Cortex of kidney (tissue), 1 donor: Measurements from ENCODE around the gene TMEM62.
"Not testable (repeated sequence)": the region's sequence is repeated elsewhere in the genome, so short reads cannot be mapped to it uniquely, and the experiment has no call there.

ENCODE experiments used
- DNase-seq: peaks from one replicate; lab custom pipeline; 2025; lab: John Stamatoyannopoulos, UW

Gene TMEM62

DNA sequence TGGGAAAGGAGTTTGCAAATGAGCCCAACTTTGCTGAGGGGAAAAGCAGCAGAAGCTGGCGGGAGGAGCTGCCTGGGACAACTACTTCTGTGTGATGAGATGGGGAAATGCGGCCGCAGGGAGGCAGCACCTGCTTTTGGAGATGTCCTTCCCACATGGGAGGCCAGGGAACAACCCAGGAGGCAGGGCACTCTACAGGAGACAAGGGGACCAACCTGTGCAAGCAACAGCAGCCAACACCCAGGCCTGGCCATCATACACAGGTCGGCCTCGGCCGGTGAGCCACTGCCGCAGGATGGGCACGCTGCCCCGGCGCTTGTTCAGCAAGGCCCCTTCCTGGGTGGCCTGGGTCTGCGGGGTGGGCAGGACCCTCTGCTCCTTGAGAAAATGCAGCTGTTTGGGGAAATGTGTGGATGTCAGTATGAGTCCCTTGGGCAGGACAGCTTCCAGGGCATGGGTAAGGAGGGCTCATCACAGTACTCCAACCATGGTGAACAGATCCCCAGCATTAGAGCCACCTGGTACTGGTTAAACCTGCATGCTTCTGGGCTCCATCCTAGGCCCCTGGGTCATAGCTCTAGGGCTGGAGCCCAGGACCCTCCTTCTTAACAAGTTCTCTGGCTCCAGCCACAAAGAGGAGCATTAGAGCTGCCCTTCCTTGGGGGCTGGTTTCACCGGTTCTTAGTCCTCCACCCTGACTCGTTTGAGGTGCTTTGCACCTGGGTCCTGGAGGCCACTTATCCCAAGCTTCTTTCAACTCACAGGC is 75.9 kb downstream of the TMEM62 start:
- DNase-seq, result no peak

DNA sequence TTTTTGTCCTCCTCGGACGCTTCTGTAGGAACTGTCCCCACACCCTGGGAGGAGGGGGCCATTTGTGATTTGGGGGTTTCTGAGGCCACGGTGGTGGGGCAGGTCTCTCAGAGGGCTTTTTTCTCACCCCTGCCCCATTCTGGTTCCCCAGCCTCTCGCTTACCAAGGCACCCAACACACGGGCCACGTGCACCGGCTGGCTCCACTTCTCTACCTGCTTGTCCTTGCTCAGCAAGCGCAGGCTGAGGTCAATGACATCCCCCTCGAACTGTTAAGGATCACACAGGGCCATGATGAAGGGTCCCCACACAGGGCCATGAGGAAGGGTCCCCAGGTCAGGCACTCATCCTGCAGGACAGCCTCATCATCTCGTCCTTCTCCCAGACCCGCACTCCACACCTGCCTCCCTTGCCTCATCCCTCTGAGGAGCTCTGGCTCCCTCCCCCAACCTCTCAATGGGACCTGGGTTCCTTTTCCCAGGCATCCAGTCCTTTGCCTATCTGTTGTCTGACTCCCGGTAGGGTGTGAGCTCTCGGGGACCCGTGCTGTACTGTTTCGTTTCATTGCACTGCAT is 76.9 kb downstream of the TMEM62 start:
- no peak for DNase-seq

DNA sequence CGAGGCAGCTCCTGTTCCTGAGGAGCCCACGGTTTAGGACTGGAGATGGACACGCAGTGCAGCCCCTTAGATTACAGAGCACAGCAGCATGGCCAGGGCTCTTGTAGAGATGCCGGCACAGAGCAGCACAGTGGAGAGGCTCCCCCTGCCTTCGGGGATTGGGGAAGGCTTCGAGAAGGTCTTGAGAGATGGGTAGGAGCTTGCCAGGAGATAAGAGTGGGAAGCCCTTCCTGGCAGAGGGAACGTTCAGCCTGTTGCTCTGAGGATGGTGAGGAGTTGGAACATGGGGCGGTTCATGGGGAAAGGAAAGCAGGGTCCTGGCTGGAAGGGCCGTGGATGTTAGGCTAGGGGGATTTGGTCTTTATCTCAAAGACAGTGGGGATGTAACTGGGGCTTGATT is 77.4 kb downstream of the TMEM62 start:
- no peak for DNase-seq

DNA sequence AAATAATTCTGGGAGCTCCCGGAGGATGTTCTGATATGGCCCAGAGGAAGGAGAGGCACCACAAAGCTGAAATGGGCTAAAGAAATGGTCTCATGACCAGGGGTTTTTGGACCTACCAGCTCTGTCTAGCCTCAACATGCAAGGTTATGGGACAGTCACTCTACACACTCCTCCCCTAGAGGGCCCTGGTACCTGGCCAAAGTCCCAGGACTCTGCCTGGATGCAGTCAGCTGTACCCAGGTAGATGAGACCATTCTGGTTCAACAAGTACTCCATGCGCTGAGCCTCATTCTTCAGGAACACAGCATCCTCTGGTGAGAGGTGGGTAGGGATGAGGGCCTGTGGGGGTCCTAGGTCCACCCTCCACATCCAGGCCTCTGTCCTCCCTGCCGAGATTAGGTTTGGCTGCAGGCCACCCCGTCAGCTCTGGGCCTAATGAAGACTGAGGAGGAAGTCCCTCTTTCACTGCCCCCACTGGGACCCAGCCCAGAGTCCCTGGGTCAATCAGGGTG is 77.9 kb downstream of the TMEM62 start:
- DNase-seq, result no peak

DNA sequence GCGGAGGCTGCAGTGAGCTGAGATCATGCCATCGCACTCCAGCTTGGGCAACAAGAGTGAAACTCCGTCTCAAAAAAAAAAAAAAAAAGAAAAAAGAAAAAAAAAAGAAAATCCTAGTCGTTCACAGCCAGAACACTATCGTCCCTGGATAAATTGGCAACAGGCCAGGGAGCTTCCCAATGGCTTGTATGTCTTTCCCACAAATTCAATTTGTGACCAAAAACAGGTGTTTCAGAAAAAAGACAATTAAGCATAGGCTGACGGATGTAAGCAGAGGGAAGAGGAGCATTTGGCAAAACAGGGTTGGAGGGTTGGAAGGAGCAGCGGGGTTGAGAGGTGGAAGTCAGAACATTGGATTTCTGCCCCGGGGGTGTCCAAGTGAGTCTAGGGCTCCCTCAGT is 78.9 kb downstream of the TMEM62 start:
- DNase-seq, result no peak

DNA sequence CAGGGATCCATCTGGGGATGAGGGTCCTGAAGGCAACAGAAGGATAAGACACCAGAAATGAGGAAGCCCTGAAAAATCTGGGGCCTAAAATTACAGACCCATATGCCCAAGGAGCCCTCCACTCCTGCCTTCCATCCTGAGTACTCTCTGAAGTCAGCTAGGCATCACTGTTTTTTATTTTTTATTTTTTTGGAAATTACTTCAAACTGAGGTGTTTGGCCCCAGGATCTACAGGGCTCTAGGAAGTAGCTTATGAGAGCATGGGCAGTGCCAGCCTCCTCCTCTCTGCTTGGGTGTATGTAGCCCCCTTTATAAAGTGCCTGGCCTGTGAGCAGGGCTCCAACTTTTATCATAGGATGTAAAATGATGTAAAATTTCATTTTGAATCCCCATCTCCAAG is 79.6 kb downstream of the TMEM62 start:
- DNase-seq, result no peak

DNA sequence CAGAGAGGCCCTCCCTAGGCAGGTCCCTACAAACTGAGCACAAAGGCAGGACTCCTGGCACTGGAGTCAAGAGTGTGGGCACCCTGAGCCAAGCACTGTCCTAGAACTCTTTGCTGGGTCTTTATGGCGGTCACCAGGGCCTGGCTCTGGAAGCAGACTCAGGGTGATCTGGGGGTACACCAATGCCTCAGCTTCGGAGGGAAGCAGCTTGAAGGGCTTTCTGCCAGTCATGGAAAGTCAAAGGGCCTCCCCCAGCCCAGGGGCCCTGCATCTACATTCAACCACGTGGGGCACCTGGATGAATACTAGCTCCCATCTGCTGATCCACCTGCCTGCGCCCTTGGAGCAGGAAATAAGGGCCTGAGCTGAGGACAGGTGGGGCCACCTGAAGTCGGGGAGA is 80.1 kb downstream of the TMEM62 start:
- DNase-seq, result no peak

DNA sequence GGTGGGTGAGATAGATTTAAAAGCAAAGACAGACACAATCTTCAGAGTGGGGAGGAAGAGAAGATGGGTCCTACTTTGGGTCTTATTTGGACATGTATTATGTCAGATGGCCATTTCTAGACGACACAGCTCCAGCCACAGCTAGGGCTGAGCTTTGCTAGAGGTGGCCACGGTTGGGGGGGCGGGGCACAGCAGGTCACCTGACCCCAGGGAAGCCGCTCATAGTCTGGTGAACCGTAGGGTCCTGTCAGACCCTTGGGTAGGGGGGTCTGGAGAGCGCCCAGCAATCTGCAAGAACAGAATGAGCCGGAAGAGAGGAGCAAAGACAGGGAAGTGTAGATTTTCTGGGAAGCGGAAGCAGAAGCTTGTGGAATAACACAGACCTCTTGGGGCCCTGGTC is 80.8 kb downstream of the TMEM62 start:
- no peak for DNase-seq

DNA sequence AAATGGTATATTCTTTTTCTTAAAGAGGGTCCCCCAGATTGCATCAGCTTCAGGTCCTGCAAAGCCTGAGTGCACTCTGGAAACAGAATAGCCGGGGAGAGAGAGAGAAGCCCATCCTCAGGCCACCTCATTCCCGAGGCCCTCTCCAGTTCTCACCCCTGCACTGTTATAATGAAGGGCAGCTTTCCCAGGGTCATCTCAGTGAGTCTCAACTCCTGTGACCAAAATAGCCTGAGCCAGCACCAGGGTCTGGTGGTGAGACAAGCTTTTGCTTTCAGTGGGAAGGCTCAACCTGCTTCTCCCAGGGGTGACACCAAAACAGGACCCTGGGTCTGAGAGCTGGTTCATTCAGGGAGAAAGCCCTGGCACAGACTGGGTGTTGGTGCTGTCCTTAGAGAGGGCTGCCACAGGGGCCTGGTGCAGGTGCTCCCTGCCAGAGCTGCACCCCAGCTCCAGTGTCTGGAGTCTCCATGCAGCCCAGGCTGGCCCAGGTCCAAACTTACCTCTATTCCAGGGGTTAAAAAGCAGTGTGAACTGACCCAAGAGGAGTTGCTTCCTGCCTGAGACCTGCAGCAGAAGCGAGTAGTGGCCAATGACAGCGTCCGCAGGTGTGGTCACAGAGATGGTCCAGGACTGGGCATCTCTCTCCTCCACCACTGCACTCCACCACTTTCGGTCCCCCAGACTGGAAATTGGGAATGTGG is 81.4 kb downstream of the TMEM62 start:
- no peak for DNase-seq

DNA sequence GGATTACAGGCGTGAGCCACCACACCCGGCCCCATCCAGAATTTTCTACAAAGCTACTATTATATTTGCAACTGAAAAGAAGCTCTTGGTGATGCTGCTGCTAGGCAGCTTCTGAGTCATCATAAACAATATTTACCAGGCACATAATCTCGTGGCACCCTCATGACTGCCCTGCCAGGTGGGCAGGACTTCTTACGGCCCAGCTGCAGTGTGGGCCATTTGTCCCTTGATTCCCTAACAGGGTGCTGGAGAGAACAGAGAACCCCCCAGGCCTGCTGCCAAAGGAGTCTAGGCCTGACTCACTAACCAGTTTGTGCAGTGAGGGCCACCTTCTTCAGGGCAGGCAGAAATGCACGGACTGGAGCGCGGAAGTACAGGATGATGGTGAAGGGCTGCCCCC is 82.6 kb downstream of the TMEM62 start:
- DNase-seq, result no peak

DNA sequence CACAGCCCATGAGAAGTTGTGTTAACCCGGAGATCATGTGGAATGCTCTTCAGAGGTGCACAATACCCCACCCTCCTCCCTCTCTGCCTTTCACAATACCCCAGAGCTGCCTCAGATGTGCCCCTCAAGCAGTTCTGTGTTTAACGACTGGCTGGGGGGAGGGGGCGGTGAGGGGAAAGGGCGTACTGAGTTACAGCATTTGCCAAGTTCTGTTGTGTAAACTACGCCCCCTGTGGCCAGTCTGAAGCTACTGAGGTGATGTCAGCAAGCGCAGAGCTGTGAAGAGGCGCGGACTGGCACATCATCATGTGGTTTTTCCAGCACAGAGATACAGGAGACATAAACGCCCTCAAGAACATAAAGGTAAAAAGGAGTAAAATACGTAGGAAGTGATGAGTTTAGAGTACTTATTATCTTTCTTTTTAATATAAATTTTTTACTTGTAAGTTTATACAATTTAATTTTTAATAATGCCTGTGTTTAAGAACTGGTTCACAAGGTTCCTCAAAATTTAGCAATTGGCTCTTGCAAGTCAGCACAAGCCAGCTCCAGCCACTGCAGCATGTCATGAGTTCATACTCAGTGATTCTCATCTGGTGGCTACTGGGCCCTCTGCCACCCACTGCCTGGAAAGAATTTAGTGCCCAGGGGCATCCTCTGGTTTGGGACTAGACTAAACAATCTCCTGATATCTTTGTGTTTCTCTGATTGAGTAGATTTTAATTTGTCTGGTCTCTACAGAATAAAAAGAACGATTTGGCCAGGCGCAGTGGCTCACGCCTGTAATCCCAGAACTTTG is 85.7 kb downstream of the TMEM62 start:
- no peak for DNase-seq

DNA sequence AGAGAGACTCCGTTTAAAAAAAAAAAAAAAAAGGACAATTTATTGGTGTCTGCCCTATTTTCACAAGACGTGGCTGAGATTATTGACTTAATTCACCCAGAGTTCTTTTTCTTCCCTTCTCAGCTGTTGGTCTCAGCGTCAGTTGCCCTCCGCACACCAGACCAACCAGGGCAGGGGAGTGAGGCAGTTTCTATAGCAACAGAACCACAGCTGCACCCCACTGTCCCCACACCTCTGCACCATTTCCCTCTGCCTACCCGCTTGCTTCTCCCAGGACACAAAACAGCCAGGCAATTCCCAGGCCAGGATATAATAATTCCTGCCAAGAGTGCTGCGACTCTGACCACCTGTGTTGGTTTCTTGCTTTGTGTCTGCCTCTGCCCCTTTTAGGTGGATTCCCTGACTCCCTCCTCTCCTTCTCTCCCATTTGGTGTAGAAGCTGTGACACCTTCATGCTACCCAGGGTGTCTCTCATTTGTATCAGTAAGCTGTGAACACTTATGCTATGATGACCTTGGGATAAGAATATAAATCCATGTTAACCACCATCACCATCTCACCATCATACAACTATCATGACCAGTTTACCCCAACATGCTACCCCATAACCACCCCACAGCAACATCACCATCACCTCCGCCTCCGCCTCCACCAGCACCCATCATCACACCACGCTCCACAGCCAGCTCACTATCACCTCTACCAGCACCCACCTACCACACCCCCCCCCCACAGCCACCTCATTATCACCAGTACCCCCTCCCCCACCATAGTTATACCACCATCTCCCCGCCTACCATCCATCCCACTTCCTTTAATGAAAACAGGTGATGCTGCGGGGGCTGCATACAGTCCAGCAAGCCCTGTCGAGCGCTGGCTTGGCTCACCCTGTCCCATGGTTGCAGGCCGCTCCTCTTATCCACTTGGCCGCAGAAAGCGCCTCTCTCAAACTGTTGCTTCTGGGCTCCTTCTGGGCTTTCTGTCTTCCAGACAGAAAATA is 86.8 kb downstream of the TMEM62 start:
- no peak for DNase-seq

DNA sequence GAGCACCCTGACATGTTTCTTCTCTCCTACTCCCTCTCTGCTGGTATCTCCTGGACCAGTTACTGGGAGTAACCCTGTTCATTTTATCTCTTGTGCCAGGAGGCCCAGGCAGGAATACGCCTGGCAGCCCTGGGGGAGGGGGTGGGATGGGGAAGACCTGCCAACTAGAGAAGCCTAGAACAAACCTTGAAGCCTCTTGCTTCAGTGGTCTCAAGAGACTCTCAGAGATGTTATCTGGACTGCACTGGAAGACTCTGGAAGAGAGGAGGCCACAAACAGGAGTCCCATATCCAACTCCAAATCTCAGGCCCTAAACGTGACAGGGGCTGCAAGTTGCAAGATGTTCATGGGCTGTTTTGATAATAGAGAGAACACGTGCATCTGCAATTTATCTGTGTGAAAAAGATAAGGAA is 87.6 kb downstream of the TMEM62 start, which contains the start of gene EPB42:
Gene EPB42, minus strand, starts transcription at position 28 of the 413 bp plus-strand sequence. CDS start 193 bp downstream, outside the sequence.
- no peak for DNase-seq

DNA sequence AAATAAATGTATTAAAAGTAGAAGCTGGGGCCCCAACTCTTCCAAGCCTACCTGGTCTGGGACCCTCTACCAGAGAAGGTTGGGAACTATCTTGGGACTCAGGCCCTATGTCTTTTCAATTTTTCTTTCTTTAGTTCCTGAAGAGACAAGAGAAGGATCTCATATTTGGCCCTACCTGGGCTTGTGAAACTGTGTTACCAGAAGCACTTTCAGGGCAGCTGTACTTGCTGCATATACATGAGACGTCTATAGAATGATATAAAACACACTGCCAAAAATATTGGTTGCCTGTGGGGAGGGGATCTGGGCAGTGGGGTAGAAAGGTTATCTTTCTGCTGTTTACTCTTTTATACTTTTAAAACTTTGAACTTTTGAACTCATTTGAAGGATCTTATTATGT is 88.0 kb downstream of the TMEM62 start:
- DNase-seq, result no peak

DNA sequence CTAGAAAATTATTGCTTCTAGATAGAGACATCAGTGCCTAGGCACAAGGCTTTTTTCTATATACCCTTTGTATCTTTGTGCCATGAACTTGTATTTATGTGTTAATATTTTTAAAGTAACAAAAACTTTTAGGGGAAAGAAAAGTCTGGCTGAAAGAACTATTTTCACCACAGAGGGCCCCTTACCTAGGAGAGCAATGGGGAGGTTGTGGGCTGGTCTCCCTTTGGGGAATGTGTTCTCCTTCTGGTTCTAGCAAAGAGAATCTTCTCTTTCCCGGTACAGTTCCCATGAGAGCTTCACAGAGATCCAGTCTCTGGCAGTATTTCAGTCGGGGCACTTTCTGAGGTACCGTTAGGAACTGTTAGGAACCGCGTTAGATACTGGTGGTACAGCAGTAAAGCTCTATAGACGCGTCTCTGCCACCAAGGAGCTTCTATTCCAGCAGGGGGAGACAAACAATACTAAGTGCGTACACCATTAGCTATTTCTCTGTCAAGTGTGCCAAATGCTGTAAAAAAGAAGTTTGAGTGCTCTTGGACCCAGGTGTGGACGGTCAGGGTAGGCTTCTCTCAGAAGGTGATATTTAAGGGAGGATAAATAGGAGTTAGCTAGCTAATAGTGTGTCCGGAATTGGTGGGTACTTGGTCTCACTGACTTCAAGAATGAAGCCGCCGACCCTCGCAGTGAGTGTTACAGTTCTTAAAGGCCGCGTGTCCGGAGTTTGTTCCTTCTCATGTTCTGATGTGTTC is 92.0 kb downstream of the TMEM62 start:
- DNase-seq, result no peak

DNA sequence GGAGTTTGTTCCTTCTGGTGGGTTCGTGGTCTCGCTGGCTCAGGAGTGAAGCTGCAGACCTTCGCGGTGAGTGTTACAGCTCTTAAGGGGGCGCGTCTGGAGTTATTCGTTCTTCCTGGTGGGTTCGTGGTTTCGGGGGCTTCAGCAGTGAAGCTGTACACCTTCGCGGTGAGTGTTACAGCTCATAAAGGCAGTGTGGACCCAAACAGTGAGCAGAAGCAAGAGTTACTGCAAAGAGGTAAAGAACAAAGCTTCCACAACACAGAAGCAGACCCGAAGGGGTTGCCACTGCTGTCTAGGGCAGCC is 92.5 kb downstream of the TMEM62 start:
- not testable (repeated sequence) for DNase-seq

DNA sequence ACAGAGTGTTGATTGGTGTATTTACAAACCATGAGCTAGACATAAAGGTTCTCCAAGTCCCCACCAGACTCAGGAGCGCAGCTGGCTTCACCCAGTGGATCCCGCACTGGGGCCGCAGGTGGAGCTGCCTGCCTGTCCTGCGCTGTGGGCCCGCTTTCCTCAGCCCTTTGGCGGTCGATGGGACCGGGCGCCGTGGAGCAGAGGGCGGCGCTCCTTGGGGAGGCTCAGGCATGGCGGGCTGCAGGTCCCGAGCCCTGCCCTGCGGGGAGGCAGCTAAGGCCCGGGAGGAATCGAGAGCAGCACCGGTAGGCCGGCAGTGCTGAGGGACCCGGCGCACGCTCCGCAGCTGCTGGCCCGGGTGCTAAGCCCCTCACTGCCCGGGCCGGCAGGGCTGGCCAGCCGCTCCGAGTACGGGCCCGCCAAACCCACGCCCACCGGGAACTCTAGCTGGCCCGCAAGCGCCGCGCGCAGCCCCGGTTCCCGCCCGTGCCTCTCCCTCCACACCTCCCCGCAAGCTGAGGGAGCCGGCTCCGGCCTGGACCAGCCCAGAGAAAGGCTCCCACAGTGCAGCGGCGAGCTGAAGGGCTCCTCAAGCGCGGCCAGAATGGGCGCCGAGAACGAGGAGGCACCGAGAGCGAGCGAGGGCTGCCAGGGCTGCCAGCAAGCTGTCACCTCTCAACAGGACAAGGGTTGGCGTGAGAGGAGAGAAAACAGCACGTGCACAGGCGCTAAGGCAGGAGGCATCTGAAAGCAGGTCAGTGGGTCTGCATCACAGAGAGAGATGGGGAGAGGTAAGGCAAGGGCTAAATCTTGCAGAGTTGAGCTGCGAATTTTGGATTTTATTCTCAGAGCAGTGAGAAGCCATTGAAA is 93.3 kb downstream of the TMEM62 start:
- no peak for DNase-seq

DNA sequence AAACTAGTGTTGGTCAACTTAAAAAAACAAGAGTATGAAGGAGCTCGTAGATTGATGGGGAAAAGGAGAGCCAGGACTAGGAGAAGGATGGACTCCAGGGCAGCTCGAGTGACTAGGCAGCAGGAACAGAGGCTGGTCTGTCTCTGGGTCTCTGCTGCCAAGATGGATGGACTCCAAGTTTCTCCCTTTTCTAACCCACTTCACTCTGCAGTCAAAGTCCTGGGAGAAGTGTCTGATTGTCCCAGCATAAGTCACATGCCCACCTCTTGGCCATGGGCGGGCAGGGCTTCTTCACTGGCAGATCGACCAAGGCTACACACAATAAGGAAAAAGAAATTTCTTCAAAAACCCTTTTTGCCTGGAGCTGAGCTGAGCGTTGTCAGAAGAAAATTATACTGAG is 96.6 kb downstream of the TMEM62 start:
- no peak for DNase-seq

DNA sequence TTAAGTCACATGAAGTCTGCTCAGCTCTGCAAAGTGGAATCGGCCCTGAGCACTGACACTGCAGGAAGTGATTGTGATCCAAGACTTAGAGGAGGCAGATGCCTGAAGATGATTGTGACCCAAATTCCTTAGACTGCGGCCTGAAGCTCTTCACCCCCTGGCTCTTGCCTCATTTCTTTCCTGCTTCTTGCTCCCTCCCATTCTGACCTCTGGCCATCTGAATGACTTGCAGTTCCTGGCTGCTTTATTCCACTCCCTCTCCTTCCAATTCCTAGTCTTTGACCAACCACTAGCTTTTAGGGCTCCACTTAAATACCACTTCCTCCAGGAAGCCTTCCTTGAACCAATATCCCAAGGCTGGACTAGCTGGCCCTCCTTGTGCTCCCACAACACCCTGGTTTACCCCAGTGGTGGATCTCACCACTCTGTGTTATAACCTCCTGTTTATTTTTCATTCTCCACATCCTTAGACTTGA is 97.3 kb downstream of the TMEM62 start:
- DNase-seq, result no peak
